A673 (cell line): ENCODE measurements around the gene HSPB8.

Source experiments
- EZH2 ChIP-seq: fragments of 200-600 bp; sonication (generic); IDR thresholded peaks from 2 replicates; pipeline ENCODE4 v1.6.1; 2017; ENCODE audit warnings: borderline replicate concordance, low read depth, mild to moderate bottlenecking, mixed read lengths, antibody characterized with exemption, low read length; ENCODE audit not compliant: poor library complexity, severe bottlenecking
- TF ChIP-seq, protein P1 (sequence below): fragments of 300-800, 200-600 bp; sonication (generic); conservative IDR thresholded peaks from 2 replicates; pipeline ENCODE4 v1.5.1; 2017; ENCODE audit warnings: low read depth, mild to moderate bottlenecking, antibody characterized with exemption, low read length, moderate library complexity, mixed read lengths

DNA sequence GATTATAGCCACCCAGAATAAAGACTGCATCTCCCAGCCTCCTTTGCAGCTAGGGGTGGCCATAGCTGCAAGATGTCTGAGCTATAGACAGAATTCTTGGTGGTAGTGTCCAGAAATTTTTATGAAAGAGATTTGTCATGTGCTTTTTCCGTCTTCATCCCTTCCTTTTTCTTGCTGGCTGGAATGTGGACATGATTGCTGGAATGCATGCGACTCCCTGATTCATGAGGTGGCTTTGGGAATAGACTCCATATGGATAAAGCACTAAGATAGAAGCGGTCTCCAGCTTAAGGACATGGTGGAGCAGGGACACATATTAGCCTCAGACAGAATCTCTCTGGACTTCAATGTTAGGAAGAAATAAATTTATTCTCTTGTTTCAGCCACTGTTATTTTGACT, 10.0 kb upstream of the HSPB8 start:
- TF ChIP-seq, protein P1, sequence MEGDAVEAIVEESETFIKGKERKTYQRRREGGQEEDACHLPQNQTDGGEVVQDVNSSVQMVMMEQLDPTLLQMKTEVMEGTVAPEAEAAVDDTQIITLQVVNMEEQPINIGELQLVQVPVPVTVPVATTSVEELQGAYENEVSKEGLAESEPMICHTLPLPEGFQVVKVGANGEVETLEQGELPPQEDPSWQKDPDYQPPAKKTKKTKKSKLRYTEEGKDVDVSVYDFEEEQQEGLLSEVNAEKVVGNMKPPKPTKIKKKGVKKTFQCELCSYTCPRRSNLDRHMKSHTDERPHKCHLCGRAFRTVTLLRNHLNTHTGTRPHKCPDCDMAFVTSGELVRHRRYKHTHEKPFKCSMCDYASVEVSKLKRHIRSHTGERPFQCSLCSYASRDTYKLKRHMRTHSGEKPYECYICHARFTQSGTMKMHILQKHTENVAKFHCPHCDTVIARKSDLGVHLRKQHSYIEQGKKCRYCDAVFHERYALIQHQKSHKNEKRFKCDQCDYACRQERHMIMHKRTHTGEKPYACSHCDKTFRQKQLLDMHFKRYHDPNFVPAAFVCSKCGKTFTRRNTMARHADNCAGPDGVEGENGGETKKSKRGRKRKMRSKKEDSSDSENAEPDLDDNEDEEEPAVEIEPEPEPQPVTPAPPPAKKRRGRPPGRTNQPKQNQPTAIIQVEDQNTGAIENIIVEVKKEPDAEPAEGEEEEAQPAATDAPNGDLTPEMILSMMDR, result no peak
- TF ChIP-seq EZH2, result no peak
